ENCODE results near the gene HCFC2. TPM values are rescaled to one million over a fixed set of nuclear protein-coding genes. Genes with fewer than 3 reads are reported as not detected.

The HCFC2 gene
- total and polyA plus RNA-seq, 2 of the 8 experiments (the other 6 are each of a cell fraction or from before 2014, with no cell fraction given), result 0.62 to 1.8 TPM

DNA sequence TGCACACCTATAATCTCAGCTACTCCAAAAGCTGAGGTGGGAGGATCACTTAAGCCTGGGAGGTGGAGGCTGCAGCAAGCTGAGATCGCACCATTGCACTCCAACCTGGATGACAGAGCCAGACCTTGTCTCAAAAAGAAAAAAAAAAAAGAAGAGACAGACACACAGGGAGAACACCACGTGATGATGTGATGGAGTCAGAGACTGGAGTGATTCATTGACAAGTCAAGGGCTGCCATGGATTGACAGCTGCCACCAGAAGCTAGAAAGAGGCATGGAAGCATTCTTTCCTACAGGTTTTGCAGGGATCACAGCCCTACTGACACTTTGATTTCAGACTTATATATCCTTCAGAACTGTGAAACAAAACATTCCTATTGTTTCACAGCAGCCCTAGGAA, 3.5 kb upstream of the HCFC2 start:
- H3K9me3 ChIP-seq (ENCODE audit: insufficient read depth in 2 of 2, low read depth in 1 of 2, low read length in 1 of 2), result no peaks in the 10 kb centered on the region
- H2BK12ac ChIP-seq (ENCODE audit: low read depth, low read length), result no peak overlapping the region
- ChIA-PET POLR2A (ENCODE audit: partially characterized antibody) (no interaction called here), CTCF (ENCODE audit: partially characterized antibody) (interaction anchor here (0.6 to 2.7 kb wide), 4 partner anchors 9 to 185 kb away, joined by 3 to 13 read pairs (median 3); no protein-coding TSS in a partner anchor)
- no peak overlapping the region for H2BK5ac ChIP-seq (ENCODE audit: low read depth, low read length)
- no peak overlapping the region for H3K9ac ChIP-seq (replicated peaks in 1 of 4; ENCODE audit: extremely low read depth in 1 of 4, low read depth in 3 of 4, low read length in 3 of 4)
- peaks cover 5% of the 10 kb centered on the region; the same call in 1 of the 2 replicates for H3K23me2 ChIP-seq (ENCODE audit: low read depth, low read length)
- H2AFZ ChIP-seq (ENCODE audit: low read length), result no peak overlapping the region
- no peak overlapping the region for H3K4me2 ChIP-seq (ENCODE audit: insufficient read depth in 1 of 2, low read depth in 2 of 2, low read length in 2 of 2)
- no peak overlapping the region for H3K56ac ChIP-seq (replicated peaks; ENCODE audit: insufficient read length, low read depth, low read length)
- H2BK20ac ChIP-seq (ENCODE audit: low read length), result no peak overlapping the region
- FAIRE-seq (no peak), DNase-seq (ENCODE audit: low read depth in 1 of 2, low spot score in 2 of 2) (no peak)
- no peak overlapping the region for H4K8ac ChIP-seq (ENCODE audit: extremely low read depth, insufficient read depth, low read length)
- no peak overlapping the region for H2BK15ac ChIP-seq (ENCODE audit: low read length)
- H4K91ac ChIP-seq (replicated peaks; ENCODE audit: insufficient read length, low read length), result no peak overlapping the region
- H2BK120ac ChIP-seq (replicated peaks; ENCODE audit: low read depth, low read length), result no peak overlapping the region
- no peak overlapping the region for H3K4ac ChIP-seq (replicated peaks; ENCODE audit: insufficient read length, low read depth, low read length)
- WGBS, 2 experiments (ENCODE audit: extremely low coverage in 1 of 2, insufficient coverage in 1 of 2, insufficient read length in 1 of 2, insufficient replicate concordance in 2 of 2, low coverage in 1 of 2, low lambda C conversion rate in 2 of 2, missing lambda C conversion rate in 1 of 2), result 73% methylated on average over 2 of the region's 2 CpGs; no CpG with 5 or more reads in 1 of the 2 experiments
- H3K14ac ChIP-seq (ENCODE audit: insufficient read length), result no peak overlapping the region
- H3K4me3 ChIP-seq (ENCODE audit: extremely low read depth in 1 of 4, insufficient read depth in 2 of 4, low read depth in 3 of 4, low read length in 4 of 4), result no peak overlapping the region
- no peaks in the 10 kb centered on the region for H3K36me3 ChIP-seq (ENCODE audit: control insufficient read depth in 2 of 4, insufficient read depth in 4 of 4, low read length in 3 of 4)
- peaks cover 0 to 5% (median 0%) of the 10 kb centered on the region in 4 experiments; a peak in 3 of 7 replicates for H3K27me3 ChIP-seq (replicated peaks in 1 of 4; ENCODE audit: control insufficient read depth in 3 of 4, extremely low read depth in 1 of 4, insufficient read depth in 3 of 4, low read length in 3 of 4)
- H3K23ac ChIP-seq (ENCODE audit: insufficient read length), result no peak overlapping the region
- H3K27ac ChIP-seq (ENCODE audit: low read depth, low read length), result no peak overlapping the region
- no peaks in the 10 kb centered on the region for H3K79me1 ChIP-seq (ENCODE audit: low read depth, low read length)
- H3K79me2 ChIP-seq (ENCODE audit: control insufficient read depth in 1 of 2, insufficient read depth in 2 of 2, low read length in 2 of 2), result no peaks in the 10 kb centered on the region
- no peak overlapping the region for H3K18ac ChIP-seq (ENCODE audit: extremely low read depth, low read length)
- H3K4me1 ChIP-seq (replicated peaks in 1 of 4; ENCODE audit: control insufficient read depth in 3 of 4, insufficient read depth in 4 of 4, low read length in 3 of 4), result peaks cover under 1 to 4% (median 3%) of the 10 kb centered on the region in 4 experiments; a peak in 5 of 7 replicates
- no peak overlapping the region for H2AK5ac ChIP-seq (ENCODE audit: low read depth, low read length)
- no peak overlapping the region for H4K5ac ChIP-seq (ENCODE audit: insufficient read length, low read depth, low read length)
- H4K20me1 ChIP-seq (replicated peaks in 1 of 2; ENCODE audit: control insufficient read depth in 1 of 2, insufficient read depth in 2 of 2, low read length in 2 of 2), result no peaks in the 10 kb centered on the region
- TF ChIP-seq, protein P1, sequence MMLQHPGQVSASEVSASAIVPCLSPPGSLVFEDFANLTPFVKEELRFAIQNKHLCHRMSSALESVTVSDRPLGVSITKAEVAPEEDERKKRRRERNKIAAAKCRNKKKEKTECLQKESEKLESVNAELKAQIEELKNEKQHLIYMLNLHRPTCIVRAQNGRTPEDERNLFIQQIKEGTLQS (IDR thresholded peaks at IDR 0.05; ENCODE audit: insufficient read depth, low read depth, low read length), result no peak
- TF ChIP-seq EGR1 (IDR thresholded peaks at IDR 0.05; ENCODE audit: borderline replicate concordance, low read depth, low read length), result no peak
- no peak for TF ChIP-seq NANOG (IDR thresholded peaks at IDR 0.05; ENCODE audit: insufficient read depth, low read depth, low read length, poor library complexity, severe bottlenecking)
- no peak for TF ChIP-seq SRF (IDR thresholded peaks at IDR 0.05; ENCODE audit: low read depth, low read length)

Measured in H1 (cell line).